HG02870 (cell line): ENCODE data around the gene ZFAND2A.
"Not testable (repeated sequence)": the region's sequence is repeated elsewhere in the genome, so short reads cannot be mapped to it uniquely, and the experiment has no call there.

Source experiments
- ATAC-seq: cut with Tn5 transposase; IDR thresholded peaks from one replicate; pipeline ENCODE4 v1.9.1; 2021; ENCODE audit warnings: mild to moderate bottlenecking, moderate library complexity; ENCODE audit not compliant: unreplicated experiment

The ZFAND2A gene, protein sequence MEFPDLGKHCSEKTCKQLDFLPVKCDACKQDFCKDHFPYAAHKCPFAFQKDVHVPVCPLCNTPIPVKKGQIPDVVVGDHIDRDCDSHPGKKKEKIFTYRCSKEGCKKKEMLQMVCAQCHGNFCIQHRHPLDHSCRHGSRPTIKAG

DNA sequence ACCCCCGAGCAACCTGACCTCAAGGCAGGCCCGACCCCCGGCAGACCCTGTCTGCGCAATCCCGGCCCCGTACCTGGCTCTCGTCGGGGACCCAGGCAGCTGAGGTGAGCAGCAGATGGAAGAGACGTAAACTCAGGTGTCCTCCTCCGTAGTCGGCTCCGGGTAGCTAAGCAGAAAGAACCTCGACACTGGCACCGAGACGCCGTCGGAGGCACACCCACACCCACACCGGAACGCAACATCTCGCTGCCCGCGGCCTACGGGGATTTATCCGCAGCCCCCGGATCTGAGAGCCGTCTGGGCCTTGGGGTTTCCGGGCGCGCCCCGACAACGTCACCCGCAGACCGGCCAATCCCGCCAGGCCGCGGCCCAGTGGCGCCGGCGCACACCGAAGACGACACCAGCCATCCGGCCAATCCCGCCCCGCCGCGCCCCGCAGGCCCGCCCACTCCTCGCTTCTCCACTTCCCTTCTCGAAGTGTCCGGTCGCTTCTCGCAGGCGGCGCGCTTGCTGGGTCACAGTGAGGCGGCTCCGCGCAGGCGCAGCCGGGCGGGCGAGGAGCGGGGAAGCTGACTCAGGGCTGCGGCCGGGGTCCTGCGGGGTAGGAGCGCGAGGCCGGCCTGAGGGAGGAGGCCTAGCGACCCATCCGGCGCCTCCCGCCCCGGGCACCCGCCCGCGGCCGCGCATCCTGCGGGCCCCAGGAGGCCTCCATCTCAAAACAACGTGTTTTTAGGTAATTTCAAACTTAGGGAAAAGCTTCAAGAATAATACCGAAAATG, at the start of gene ZFAND2A:
TSS of gene ZFAND2A (minus strand) at position 306 of the 779 bp plus-strand sequence. CDS start 1,984 bp downstream, outside the sequence.
- peak; percentile 93 for ATAC-seq

- no peak for ATAC-seq
Measured at GRCh38 chr7:1209097-1209496, 49.1 kb upstream of the ZFAND2A start.

- ATAC-seq, result not testable (repeated sequence)
Measured at GRCh38 chr7:1205742-1206141, 45.7 kb upstream of the ZFAND2A start.

- ATAC-seq, result no peak
Measured at GRCh38 chr7:1204460-1205140, 44.6 kb upstream of the ZFAND2A start.

GRCh38 chr7:1202914-1203313, 42.9 kb upstream of the ZFAND2A start:
- not testable (repeated sequence) for ATAC-seq

DNA sequence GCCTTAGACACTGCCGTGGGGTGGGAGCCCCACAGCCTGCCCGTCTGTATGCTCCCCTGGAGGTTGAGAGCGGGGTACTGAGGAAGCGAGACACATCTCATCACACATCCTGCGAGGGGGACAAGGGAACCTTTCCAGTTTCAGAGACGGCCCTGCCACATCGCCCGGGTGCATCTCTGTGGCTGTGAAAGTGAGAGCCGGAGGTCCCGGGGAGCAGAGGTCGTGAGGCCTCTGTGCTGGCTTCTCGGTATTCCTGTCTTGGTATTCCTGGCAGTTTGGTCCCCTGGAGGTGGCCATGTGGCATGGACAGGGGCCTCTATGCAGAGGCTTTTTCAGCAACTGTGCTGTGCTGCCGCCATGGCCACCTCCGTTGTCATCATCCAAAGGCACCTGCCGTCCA, 41.9 kb upstream of the ZFAND2A start:
- no peak for ATAC-seq

DNA sequence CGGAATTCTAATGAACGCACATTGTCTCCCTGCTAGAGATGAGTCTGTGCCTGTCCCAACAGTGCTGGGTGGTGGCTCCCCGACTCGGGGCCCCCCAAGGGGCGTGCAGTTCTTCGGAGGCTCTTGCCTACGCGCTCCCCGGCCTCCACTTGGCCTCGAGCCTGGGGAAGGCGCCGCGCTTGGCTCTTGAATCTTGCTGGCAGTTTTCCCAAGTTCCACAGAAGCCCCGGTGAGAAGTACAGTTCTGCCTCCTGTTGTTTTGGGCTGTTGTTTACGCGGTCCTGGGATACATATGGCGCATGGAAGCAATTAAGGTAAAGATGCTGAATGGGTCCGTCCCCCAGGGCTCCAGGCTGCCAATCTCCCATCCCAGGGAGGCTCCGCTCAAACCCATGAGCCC, 40.0 kb upstream of the ZFAND2A start:
- no peak for ATAC-seq

DNA sequence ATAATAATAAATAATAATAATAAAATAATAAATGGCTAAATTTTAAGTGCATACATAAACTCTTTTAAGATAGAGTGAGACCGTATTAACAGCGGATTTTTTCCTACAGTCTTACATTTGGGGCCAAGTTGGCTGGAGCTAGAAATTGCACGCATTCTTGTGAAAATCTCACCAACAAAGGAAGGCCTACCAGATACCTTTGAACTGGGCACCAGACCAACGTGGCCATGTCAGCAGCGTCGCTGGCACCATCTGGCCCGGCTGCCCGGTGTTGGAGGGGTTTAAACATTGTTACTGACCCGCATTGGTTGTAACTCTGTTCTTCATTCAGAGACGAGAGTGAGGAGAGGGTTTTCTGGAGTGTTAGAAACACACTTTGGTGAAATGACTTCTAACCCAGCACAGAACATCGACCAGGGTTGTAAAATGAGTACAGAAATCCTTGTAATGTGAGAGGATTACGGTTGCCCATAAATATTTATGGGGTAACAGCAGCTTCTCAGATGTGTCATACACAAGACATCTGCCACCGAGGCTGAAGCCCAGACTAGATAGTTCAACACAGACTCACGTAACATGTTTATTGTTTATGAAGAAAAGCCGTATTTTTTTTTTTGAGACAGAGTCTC, 38.1 kb upstream of the ZFAND2A start:
- no peak for ATAC-seq

DNA sequence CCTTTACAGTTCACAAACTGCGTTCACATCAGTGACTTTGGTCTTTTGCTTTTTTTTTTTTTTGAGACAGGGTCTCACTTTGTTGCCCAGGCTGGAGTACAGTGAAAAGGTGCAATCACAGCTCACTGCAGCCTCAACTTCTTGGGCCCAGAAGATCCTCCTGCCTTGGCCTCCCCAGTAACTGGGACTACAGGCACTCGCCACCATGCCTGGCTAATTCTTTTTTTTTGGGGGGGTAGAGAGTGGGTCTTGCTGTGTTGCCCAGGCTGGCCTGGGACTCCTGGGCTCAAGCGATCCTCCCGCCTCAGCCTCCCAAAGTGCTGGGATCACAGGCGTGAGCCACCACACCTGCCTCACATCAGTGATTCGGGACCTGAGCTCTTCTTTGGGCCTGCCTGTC, 37.0 kb upstream of the ZFAND2A start:
- no peak for ATAC-seq

- not testable (repeated sequence) for ATAC-seq
Measured at GRCh38 chr7:1196441-1196840, 36.4 kb upstream of the ZFAND2A start.

GRCh38 chr7:1193593-1194424, 33.8 kb upstream of the ZFAND2A start:
- no peak for ATAC-seq

- no peak for ATAC-seq
Measured at GRCh38 chr7:1192171-1192676, 32.2 kb upstream of the ZFAND2A start.

DNA sequence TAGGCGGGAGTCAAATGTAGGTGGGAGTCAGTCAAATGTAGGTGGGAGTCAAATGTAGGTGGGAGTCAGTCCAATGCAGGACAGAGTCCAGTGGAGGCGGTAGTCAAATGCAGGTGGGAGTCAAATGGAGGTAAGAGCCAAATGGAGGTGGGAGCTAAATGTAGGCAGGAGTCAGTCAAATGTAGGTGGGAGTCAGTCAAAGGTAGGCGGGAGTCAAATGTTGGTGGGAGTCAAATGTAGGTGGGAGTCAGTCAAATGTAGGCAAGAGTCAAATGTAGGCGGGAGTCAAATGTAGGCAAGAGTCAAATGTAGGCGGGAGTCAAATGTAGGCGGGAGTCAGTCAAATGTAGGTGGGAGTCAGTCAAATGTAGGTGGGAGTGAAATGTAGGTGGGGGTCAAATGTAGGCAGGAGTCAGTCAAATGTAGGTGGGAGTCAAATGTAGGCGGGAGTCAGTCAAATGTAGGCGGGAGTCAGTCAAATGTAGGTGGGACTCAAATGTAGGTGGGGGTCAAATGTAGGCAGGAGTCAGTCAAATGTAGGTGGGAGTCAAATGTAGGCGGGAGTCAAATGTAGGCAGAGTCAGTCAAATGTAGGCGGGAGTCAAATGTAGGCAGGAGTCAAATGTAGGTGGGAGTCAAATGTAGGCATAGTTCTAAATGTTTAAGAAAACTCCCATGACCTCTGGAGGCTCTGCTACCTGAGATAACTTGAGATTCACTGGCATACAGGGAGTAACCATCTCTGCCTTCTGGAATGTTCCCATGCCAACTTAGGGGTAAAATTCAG, 30.2 kb upstream of the ZFAND2A start:
- ATAC-seq, result no peak

DNA sequence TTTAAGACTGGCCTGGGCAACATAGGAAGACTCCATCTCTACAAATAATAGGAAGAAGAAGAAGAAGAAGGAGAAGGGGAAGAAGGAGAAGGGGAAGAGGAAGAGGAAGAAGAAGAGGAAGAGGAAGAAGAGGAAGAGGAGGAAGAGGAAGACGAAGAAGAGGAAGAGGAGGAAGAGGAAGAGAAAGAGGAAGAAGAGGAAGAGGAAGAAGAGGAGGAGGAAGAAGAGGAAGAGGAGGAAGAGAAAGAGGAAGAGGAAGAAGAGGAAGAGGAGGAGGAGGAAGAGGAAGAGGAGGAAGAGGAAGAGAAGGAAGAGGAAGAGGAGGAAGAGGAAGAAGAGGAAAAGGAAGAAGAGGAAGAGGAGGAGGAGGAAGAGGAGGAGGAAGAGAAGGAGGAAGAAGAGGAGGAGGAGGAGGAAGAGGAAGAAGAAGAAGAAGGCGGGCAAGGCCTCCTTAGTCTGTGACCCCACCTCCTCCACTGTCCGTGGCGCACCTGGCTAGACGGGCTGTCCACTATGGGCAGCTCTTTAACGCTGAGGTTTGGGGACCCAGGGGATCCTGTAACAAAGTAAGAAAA, 28.8 kb upstream of the ZFAND2A start:
- ATAC-seq, result no peak

- no peak for ATAC-seq
Measured at GRCh38 chr7:1187127-1187526, 27.1 kb upstream of the ZFAND2A start.

DNA sequence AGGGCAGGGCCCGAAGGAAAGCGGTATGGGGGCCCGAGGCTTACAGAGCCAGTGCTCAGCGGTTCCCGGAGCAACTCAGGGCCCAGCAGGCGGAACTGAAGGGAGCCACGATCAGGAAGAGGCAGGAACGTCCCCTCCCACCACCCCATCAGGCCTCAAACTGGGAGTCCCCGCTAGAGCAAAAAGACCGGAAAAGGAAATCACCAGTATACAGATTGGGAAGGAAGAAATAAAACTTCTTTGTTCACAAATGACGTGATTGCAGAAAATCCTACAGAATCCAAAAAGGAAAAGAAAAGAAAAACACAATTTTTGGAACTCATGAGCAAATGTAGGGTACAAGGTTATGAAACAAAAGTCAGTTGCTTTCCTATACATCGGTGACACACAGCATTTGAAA, 21.6 kb upstream of the ZFAND2A start:
- ATAC-seq, result no peak

- ATAC-seq, result no peak
Measured at GRCh38 chr7:1181031-1181430, 21.0 kb upstream of the ZFAND2A start.

GRCh38 chr7:1176891-1177373, 16.9 kb upstream of the ZFAND2A start:
- no peak for ATAC-seq
